Testis (tissue), 3 donors: ENCODE measurements around the gene GRAMD1A. TPM values are rescaled to one million over a fixed set of nuclear protein-coding genes. Genes with fewer than 3 reads are reported as not detected.
A peak's percentile ranks its signal among the peaks of the same experiment; 100 is the strongest.
"Not testable (repeated sequence)": the region's sequence is repeated elsewhere in the genome, so short reads cannot be mapped to it uniquely, and the experiment has no call there.

Experiments used
- DNase-seq: peaks from one replicate; pipeline ENCODE4 v3.0.0-alpha.2; 2019
- H3K27ac ChIP-seq, 2 donors: fragments of 200-600 bp; sonication (generic); one replicate each; pipeline ENCODE4 v1.5.1; 2019
- H3K27me3 ChIP-seq: fragments of 200-600 bp; sonication (generic); one replicate; pipeline ENCODE4 v1.5.1; 2019
- H3K36me3 ChIP-seq: fragments of 200-600 bp; sonication (generic); one replicate; pipeline ENCODE4 v1.5.1; 2017; ENCODE audit warnings: low read depth; ENCODE audit errors: missing control alignments
- H3K4me1 ChIP-seq: fragments of 200-600 bp; sonication (generic); one replicate; pipeline ENCODE4 v1.5.1; 2019
- H3K4me3 ChIP-seq, 2 donors: fragments of 200-600 bp; sonication (generic); one replicate each; pipeline ENCODE4 v1.5.1; 2017 to 2019
- H3K9me3 ChIP-seq: fragments of 200-600 bp; sonication (generic); one replicate; pipeline ENCODE4 v1.5.1; 2017
- CTCF ChIP-seq, 3 experiments: fragments of 450-650 bp in 2 of 3; fragments of 200-600 bp in 1 of 3; sonication (generic) in 1 of 3; IDR thresholded peaks; one replicate each; pipeline ENCODE4 v1.5.1; 2016 to 2019; ENCODE audit warnings: antibody characterized with exemption in 3 of 3, mild to moderate bottlenecking in 2 of 3, moderate library complexity in 1 of 3
- POLR2A ChIP-seq: fragments of 450-650 bp; IDR thresholded peaks from one replicate; pipeline ENCODE4 v1.6.1; 2017; ENCODE audit warnings: antibody characterized with exemption, mild to moderate bottlenecking, moderate library complexity
- WGBS, 2 donors: methylation state at CpG; one replicate each; pipeline ENCODE4 v1.1.5; 2018; 5-methylcytosine and 5-hydroxymethylcytosine counted together
- intact Hi-C: fragments of 100-400 bp; cut with DNase I; formaldehyde crosslinking; loops from one replicate; pipeline ENCODE4 v1.15.1; 2023; ENCODE audit warnings: low total_unique reads
- polyA plus RNA-seq: library from polyadenylated mRNA; stranded (reverse); fragments of 350-450 nt; fragmentation: Illumina TruSeq; extraction: RNeasy Lipid Tissue Mini Kit (QIAGEN cat#74804); gene quantifications from one replicate; pipeline ENCODE4 v1.2.3, GENCODE V29; 2014; ENCODE audit warnings: low read depth, low replicate concordance; ENCODE audit not compliant: insufficient read depth
- total RNA-seq, 2 donors: library from RNA; depleted of rRNA; stranded (reverse); fragments of >200 nt; gene quantifications; one replicate each; pipeline ENCODE4 v1.2.3, GENCODE V29; 2016

Gene GRAMD1A
- total and polyA plus RNA-seq, 3 donors from 2014 or later: 62.8 to 99.3 (median 92.4) TPM

- peak within 1 kb of the TSS; percentile 73 to 85 for H3K4me3 ChIP-seq
- no peaks in the 10 kb centered on the region for H3K27me3 ChIP-seq
- DNase-seq: peak; percentile 66
- H3K4me1 ChIP-seq: peaks cover 18% of the 10 kb centered on the region
- 0% methylated on average over 5 to 60 of the region's 78 CpGs for WGBS, 2 donors
- TF ChIP-seq POLR2A (no peak), CTCF (IDR thresholded peaks at IDR 0.05) (no peak)
- no peaks in the 10 kb centered on the region for H3K9me3 ChIP-seq
- H3K36me3 ChIP-seq: no peaks in the 10 kb centered on the region
- intact Hi-C loops: no loop called here
- peak within 1 kb of the TSS in 1 of 2 donors; percentile 11 for H3K27ac ChIP-seq
These were observed 36.3 kb upstream of the GRAMD1A start, which contains the start of gene ZNF792 for GRCh38 chr19:34963573-34964406. ZNF792 (minus strand) TSS chr19:34964229; CDS start chr19:34963662, 567 bp downstream.

GRCh38 chr19:34964598-34964997 lies 35.5 kb upstream of the GRAMD1A start:
- TF ChIP-seq POLR2A: no peak
- TF ChIP-seq CTCF (IDR thresholded peaks at IDR 0.05): no peak
- WGBS, 2 donors: 39 to 45% methylated on average over 6 of the region's 6 CpGs
- Histone ChIP-seq H3K4me3 (no peak overlapping the region), H3K4me1 (peaks cover 18% of the 10 kb centered on the region), H3K36me3 (no peaks in the 10 kb centered on the region), H3K9me3 (no peaks in the 10 kb centered on the region), H3K27me3 (no peaks in the 10 kb centered on the region), H3K27ac (no peak overlapping the region)
- DNase-seq: no peak
- intact Hi-C loops: no loop called here

GRCh38 chr19:34965505-34965904 lies 34.6 kb upstream of the GRAMD1A start:
- H3K4me3 ChIP-seq, intact Hi-C loops, H3K9me3 ChIP-seq, H3K27ac ChIP-seq, H3K36me3 ChIP-seq, DNase-seq, H3K27me3 ChIP-seq: not testable (repeated sequence)
- H3K4me1 ChIP-seq: peaks cover 18% of the 10 kb centered on the region
- 83 to 87% methylated on average over 5 of the region's 5 CpGs for WGBS, 2 donors

GRCh38 chr19:34967551-34967950 lies 32.6 kb upstream of the GRAMD1A start:
- WGBS, 2 donors: 86 to 87% methylated on average over 6 of the region's 6 CpGs
- no peaks in the 10 kb centered on the region for H3K36me3 ChIP-seq
- intact Hi-C loops: no loop called here
- no peaks in the 10 kb centered on the region for H3K27me3 ChIP-seq
- TF ChIP-seq CTCF (IDR thresholded peaks at IDR 0.05) (no peak), POLR2A (no peak)
- H3K4me1 ChIP-seq: peaks cover 12% of the 10 kb centered on the region
- H3K4me3 ChIP-seq: no peak overlapping the region
- H3K9me3 ChIP-seq: no peaks in the 10 kb centered on the region
- DNase-seq: no peak
- no peak overlapping the region for H3K27ac ChIP-seq

GRCh38 chr19:34969721-34970120 lies 30.4 kb upstream of the GRAMD1A start:
- TF ChIP-seq CTCF (IDR thresholded peaks at IDR 0.05) (no peak), POLR2A (no peak)
- Histone ChIP-seq H3K4me3 (no peak overlapping the region), H3K4me1 (no peaks in the 10 kb centered on the region), H3K9me3 (no peaks in the 10 kb centered on the region), H3K27ac (no peak overlapping the region), H3K27me3 (no peaks in the 10 kb centered on the region), H3K36me3 (no peaks in the 10 kb centered on the region)
- no peak for DNase-seq
- 88 to 96% methylated on average over 6 of the region's 6 CpGs for WGBS, 2 donors
- intact Hi-C loops: no loop called here

- H3K27me3 ChIP-seq, intact Hi-C loops, DNase-seq, H3K4me3 ChIP-seq, H3K4me1 ChIP-seq, H3K27ac ChIP-seq, H3K9me3 ChIP-seq, H3K36me3 ChIP-seq: not testable (repeated sequence)
- 91 to 94% methylated on average over 12 of the region's 12 CpGs for WGBS, 2 donors
These were observed 29.8 kb upstream of the GRAMD1A start for GRCh38 chr19:34970185-34970780.
